AG04449 (cell line): ENCODE data around the gene PEMT.

Experiments used
- CTCF ChIA-PET: fragments of 350-600 bp; formaldehyde crosslinking; extraction: SDS; loops from one replicate; lab custom pipeline; 2021; ENCODE audit warnings: antibody characterized with exemption; lab: Yijun Ruan, JAX
- POLR2A ChIA-PET: fragments of 400-600, 350-600 bp; formaldehyde crosslinking; extraction: SDS; loops from one replicate; lab custom pipeline; 2020; ENCODE audit warnings: antibody characterized with exemption, inconsistent platforms; lab: Yijun Ruan, JAX
- DNase-seq: peaks from one replicate; pipeline ENCODE4 v3.0.0-alpha.2; 2010; ENCODE audit warnings: low read depth, low spot score
- H3K4me3 ChIP-seq: 2 replicates; pipeline ENCODE4 v1.5.1; 2011; ENCODE audit warnings: low read depth, mild to moderate bottlenecking, control low read depth, low read length
- CTCF ChIP-seq: IDR thresholded peaks from one replicate; pipeline ENCODE4 v1.5.1; 2011; ENCODE audit warnings: mild to moderate bottlenecking, moderate library complexity, low read length, control low read depth, inconsistent platforms; ENCODE audit not compliant: insufficient read depth; ENCODE audit errors: missing control alignments

The PEMT gene

GRCh38 chr17:17623904-17624303 is 32.4 kb upstream of the PEMT start:
- DNase-seq: no peak
- no peak overlapping the region for H3K4me3 ChIP-seq
- ChIA-PET CTCF (interaction anchor here (1.5 to 2.0 kb wide), 2 partner anchors 10 to 18 kb away, joined by 3 to 13 read pairs; no protein-coding TSS in a partner anchor), POLR2A (no interaction called here)
- TF ChIP-seq CTCF: no peak

- ChIA-PET CTCF (interaction anchor here (1.5 kb wide), 1 partner anchor 266 kb away, joined by 4 read pairs; no protein-coding TSS in a partner anchor), POLR2A (no interaction called here)
- no peak for DNase-seq
- no peak overlapping the region for H3K4me3 ChIP-seq
- no peak for TF ChIP-seq CTCF
Measured at GRCh38 chr17:17621254-17621653, 29.7 kb upstream of the PEMT start.

- DNase-seq: no peak
- CTCF ChIA-PET: interaction anchor here (0.6 to 7.2 kb wide), 33 partner anchors 8 to 264 kb away, joined by 3 to 90 read pairs (median 5); partner anchors contain the start of gene RASD1
- POLR2A ChIA-PET: interaction anchor here (1.4 kb wide), 1 partner anchor 117 kb away, joined by 6 read pairs; the partner anchor contains the start of gene RASD1
- H3K4me3 ChIP-seq: no peak overlapping the region
- peak; percentile 67 for TF ChIP-seq CTCF
Measured at GRCh38 chr17:17613708-17614114, 22.2 kb upstream of the PEMT start.

GRCh38 chr17:17612085-17613022 is 20.8 kb upstream of the PEMT start:
- ChIA-PET POLR2A (no interaction called here), CTCF (interaction anchor here (0.9 to 7.2 kb wide), 13 partner anchors 11 to 262 kb away, joined by 3 to 90 read pairs (median 7); partner anchors contain the start of gene RASD1)
- H3K4me3 ChIP-seq: no peak overlapping the region
- TF ChIP-seq CTCF: no peak
- no peak for DNase-seq

GRCh38 chr17:17609121-17609520 is 17.6 kb upstream of the PEMT start:
- ChIA-PET CTCF (interaction anchor here (1.0 to 1.3 kb wide), 3 partner anchors 24 to 112 kb away, joined by 3 to 5 read pairs (median 3); no protein-coding TSS in a partner anchor), POLR2A (no interaction called here)
- TF ChIP-seq CTCF: no peak
- no peak overlapping the region for H3K4me3 ChIP-seq
- no peak for DNase-seq

GRCh38 chr17:17606416-17607000 is 15.0 kb upstream of the PEMT start:
- POLR2A ChIA-PET: no interaction called here
- CTCF ChIA-PET: interaction anchor here (0.8 to 1.9 kb wide), 5 partner anchors 8 to 251 kb away, joined by 4 to 10 read pairs (median 5); no protein-coding TSS in a partner anchor
- H3K4me3 ChIP-seq: no peak overlapping the region
- no peak for DNase-seq
- no peak for TF ChIP-seq CTCF
